Keratinocyte (primary cell): ENCODE data around the gene PNPLA7. TPM values are rescaled to one million over a fixed set of nuclear protein-coding genes. Genes with fewer than 3 reads are reported as not detected.

ENCODE experiments used
- DNase-seq: peaks from one replicate; pipeline ENCODE4 v3.0.0-alpha.2; 2011; ENCODE audit warnings: low read depth, missing footprints, low spot score
- FAIRE-seq: peaks from 2 replicates; lab custom pipeline; 2011; peaks lifted over from hg19 to GRCh38; lab: Jason Lieb, UNC
- H2AFZ ChIP-seq: 2 replicates; pipeline ENCODE4 v1.6.0; 2012; ENCODE audit warnings: low read length, control low read depth, inconsistent platforms; ENCODE audit not compliant: control insufficient read depth
- H3K27ac ChIP-seq: 2 replicates; pipeline ENCODE4 v1.5.1; 2011; ENCODE audit warnings: low read length; ENCODE audit not compliant: control insufficient read depth, insufficient read depth
- H3K27me3 ChIP-seq: 3 replicates; pipeline ENCODE4 v1.6.0; 2011; ENCODE audit warnings: low read length; ENCODE audit not compliant: control insufficient read depth, insufficient read depth; ENCODE audit errors: extremely low read depth
- H3K36me3 ChIP-seq, 2 experiments: 2 replicates in 1 of 2; 3 replicates in 1 of 2; pipeline ENCODE4 v1.5.1; 2011; ENCODE audit warnings: low read length in 2 of 2, mild to moderate bottlenecking in 1 of 2; ENCODE audit not compliant: control insufficient read depth in 2 of 2, insufficient read depth in 2 of 2; ENCODE audit errors: extremely low read depth in 1 of 2
- H3K4me1 ChIP-seq: 3 replicates; pipeline ENCODE4 v1.5.1; 2011; ENCODE audit warnings: low read length; ENCODE audit not compliant: control insufficient read depth, insufficient read depth; ENCODE audit errors: extremely low read depth
- H3K4me2 ChIP-seq: 3 replicates; pipeline ENCODE4 v1.6.0; 2011; ENCODE audit warnings: low read depth, low read length; ENCODE audit not compliant: control insufficient read depth, insufficient read depth; ENCODE audit errors: extremely low read depth
- H3K4me3 ChIP-seq, 3 experiments: fragments of 200-600 bp in 1 of 3; sonication (generic) in 1 of 3; 2 replicates in 2 of 3; 3 replicates in 1 of 3; pipeline ENCODE4 v1.5.1; 2011 to 2016; ENCODE audit warnings: low read length in 3 of 3, mild to moderate bottlenecking in 3 of 3, control low read depth in 2 of 3, inconsistent platforms in 1 of 3, low read depth in 1 of 3, mixed read lengths in 1 of 3, mixed run types in 1 of 3, moderate library complexity in 1 of 3; ENCODE audit not compliant: control insufficient read depth in 2 of 3, insufficient read depth in 2 of 3; ENCODE audit errors: extremely low read depth in 1 of 3
- H3K79me2 ChIP-seq: 2 replicates; pipeline ENCODE4 v1.6.0; 2012; ENCODE audit warnings: low read length; ENCODE audit not compliant: control insufficient read depth, insufficient read depth
- H3K9ac ChIP-seq: 3 replicates; pipeline ENCODE4 v1.6.0; 2011; ENCODE audit warnings: low read length; ENCODE audit not compliant: control insufficient read depth, insufficient read depth; ENCODE audit errors: extremely low read depth
- H3K9me1 ChIP-seq: 3 replicates; pipeline ENCODE4 v1.6.0; 2011; ENCODE audit warnings: low read length; ENCODE audit not compliant: control insufficient read depth, insufficient read depth; ENCODE audit errors: extremely low read depth
- H3K9me3 ChIP-seq: 2 replicates; pipeline ENCODE4 v1.5.1; 2012; ENCODE audit warnings: low read depth, low read length; ENCODE audit not compliant: control insufficient read depth
- H4K20me1 ChIP-seq: 3 replicates; pipeline ENCODE4 v1.6.0; 2011; ENCODE audit warnings: low read length; ENCODE audit not compliant: control insufficient read depth, insufficient read depth; ENCODE audit errors: extremely low read depth
- EZH2 ChIP-seq: IDR thresholded peaks from one replicate; pipeline ENCODE4 v1.6.1; 2012; ENCODE audit warnings: inconsistent platforms, mild to moderate bottlenecking, low read length, moderate library complexity
- dilution Hi-C: fragments of 300-500 bp; cut with MboI; formaldehyde crosslinking; loops from one replicate; pipeline ENCODE4 v1.7.0; 2020; ENCODE audit warnings: low sequenced_read_pairs; ENCODE audit not compliant: extremely low pct_ligation_motif_present
- polyA plus RNA-seq, 5 experiments: library from polyadenylated mRNA; depleted of rRNA in 3 of 5; stranded (reverse) in 3 of 5; stranded (forward) in 1 of 5; unstranded in 1 of 5; fragments of >200 nt; gene quantifications; 1 replicate in 1 of 5; 2 replicates in 3 of 5; 3 replicates in 1 of 5; pipeline versions ENCODE4 v1.2.1 to v1.2.3, GENCODE V29; 2011 to 2012; ENCODE audit warnings: missing spikeins in 2 of 5, low read depth in 1 of 5, low replicate concordance in 1 of 5
- TF ChIP-seq, protein P1 (sequence below), 3 experiments: IDR thresholded peaks in 1 of 3; conservative IDR thresholded peaks in 1 of 3; optimal IDR thresholded peaks in 1 of 3; 2 replicates in 2 of 3; 3 replicates in 1 of 3; pipeline versions ENCODE3 to v1.5.1; 2011; ENCODE audit warnings: low read length in 3 of 3, mild to moderate bottlenecking in 3 of 3, moderate library complexity in 2 of 3, control low read depth in 1 of 3, inconsistent platforms in 1 of 3; ENCODE audit not compliant: insufficient read depth in 2 of 3; ENCODE audit errors: extremely low read depth in 1 of 3

The PNPLA7 gene
- polyA plus RNA-seq, 1 donor (not counting 4 experiments of a cell fraction or from before 2014, with no cell fraction given), result 0.34 TPM

DNA sequence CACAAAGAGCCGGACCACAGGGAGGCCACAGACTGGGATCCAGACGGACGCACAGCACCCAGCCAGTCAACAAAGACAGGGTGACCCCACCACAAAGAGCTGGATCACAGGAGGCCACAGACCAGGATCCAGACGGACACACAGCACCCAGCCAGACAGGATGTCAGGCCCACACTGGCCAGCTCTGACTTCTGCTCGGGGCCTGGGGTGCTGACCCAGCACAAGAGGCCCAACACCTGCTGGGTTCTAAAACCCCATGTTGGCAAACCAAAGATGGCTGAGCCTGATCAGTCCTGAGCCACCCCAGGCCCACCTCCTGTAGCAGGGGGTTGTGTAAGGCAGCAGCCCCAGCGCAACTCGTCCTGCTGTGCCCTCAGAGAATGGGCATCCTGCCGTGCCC, 33.8 kb upstream of the PNPLA7 start:
- FAIRE-seq (no peak), DNase-seq (no peak)
- H3K4me3 ChIP-seq, result no peak overlapping the region
- H3K4me1 ChIP-seq, result peaks cover 9% of the 10 kb centered on the region
- dilution Hi-C loops, result no loop called here
- H3K9me1 ChIP-seq, result no peaks in the 10 kb centered on the region
- no peak for TF ChIP-seq EZH2
- TF ChIP-seq, protein P1, sequence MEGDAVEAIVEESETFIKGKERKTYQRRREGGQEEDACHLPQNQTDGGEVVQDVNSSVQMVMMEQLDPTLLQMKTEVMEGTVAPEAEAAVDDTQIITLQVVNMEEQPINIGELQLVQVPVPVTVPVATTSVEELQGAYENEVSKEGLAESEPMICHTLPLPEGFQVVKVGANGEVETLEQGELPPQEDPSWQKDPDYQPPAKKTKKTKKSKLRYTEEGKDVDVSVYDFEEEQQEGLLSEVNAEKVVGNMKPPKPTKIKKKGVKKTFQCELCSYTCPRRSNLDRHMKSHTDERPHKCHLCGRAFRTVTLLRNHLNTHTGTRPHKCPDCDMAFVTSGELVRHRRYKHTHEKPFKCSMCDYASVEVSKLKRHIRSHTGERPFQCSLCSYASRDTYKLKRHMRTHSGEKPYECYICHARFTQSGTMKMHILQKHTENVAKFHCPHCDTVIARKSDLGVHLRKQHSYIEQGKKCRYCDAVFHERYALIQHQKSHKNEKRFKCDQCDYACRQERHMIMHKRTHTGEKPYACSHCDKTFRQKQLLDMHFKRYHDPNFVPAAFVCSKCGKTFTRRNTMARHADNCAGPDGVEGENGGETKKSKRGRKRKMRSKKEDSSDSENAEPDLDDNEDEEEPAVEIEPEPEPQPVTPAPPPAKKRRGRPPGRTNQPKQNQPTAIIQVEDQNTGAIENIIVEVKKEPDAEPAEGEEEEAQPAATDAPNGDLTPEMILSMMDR (optimal IDR thresholded peaks at IDR 0.05 in 1 of 3, IDR thresholded peaks at IDR 0.05 in 1 of 3, conservative IDR thresholded peaks at IDR 0.05 in 1 of 3; ENCODE audit: extremely low read depth in 1 of 3, insufficient read depth in 2 of 3, low read length in 3 of 3), result no peak
- peaks cover 48% of the 10 kb centered on the region for H3K79me2 ChIP-seq
- H4K20me1 ChIP-seq, result peaks cover 10% of the 10 kb centered on the region
- no peak overlapping the region for H3K27ac ChIP-seq
- no peak overlapping the region for H3K4me2 ChIP-seq
- H3K27me3 ChIP-seq, result no peaks in the 10 kb centered on the region
- no peaks in the 10 kb centered on the region for H3K9me3 ChIP-seq
- H3K36me3 ChIP-seq, result peaks cover 45 to 64% of the 10 kb centered on the region in 2 experiments
- no peak overlapping the region for H2AFZ ChIP-seq
- H3K9ac ChIP-seq, result no peak overlapping the region

DNA sequence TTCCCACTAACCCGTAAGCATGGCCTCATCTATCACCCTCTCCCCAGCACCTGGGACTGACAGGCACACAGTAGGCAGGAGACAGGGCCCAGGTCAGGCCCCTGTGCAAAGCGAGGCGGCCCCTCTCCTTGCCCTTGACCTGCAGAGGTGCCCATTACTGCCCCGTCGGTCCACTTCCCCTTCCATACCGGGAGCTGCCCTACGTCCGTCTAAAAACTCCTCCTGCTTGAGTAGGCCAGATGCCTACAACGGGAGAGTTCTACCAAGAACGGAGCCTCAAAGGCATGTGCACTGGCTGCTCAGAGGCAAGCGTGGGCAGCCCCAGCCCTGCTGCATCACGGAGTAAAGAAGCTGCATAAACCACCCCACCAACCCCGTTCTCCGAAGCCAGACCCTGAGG, 33.1 kb upstream of the PNPLA7 start:
- dilution Hi-C loops, result no loop called here
- H3K27me3 ChIP-seq, result no peaks in the 10 kb centered on the region
- no peaks in the 10 kb centered on the region for H3K9me1 ChIP-seq
- TF ChIP-seq EZH2, result no peak
- TF ChIP-seq, protein P1 (optimal IDR thresholded peaks at IDR 0.05 in 1 of 3, IDR thresholded peaks at IDR 0.05 in 1 of 3, conservative IDR thresholded peaks at IDR 0.05 in 1 of 3; ENCODE audit: extremely low read depth in 1 of 3, insufficient read depth in 2 of 3, low read length in 3 of 3), result no peak
- no peak overlapping the region for H3K27ac ChIP-seq
- no peak overlapping the region for H2AFZ ChIP-seq
- H3K9ac ChIP-seq, result no peak overlapping the region
- DNase-seq, result no peak
- peaks cover 5% of the 10 kb centered on the region for H3K4me1 ChIP-seq
- H3K4me3 ChIP-seq, result no peak overlapping the region
- no peak overlapping the region for H3K4me2 ChIP-seq
- H3K79me2 ChIP-seq, result peaks cover 42% of the 10 kb centered on the region
- peaks cover 6% of the 10 kb centered on the region for H4K20me1 ChIP-seq
- no peaks in the 10 kb centered on the region for H3K9me3 ChIP-seq
- FAIRE-seq, result no peak
- H3K36me3 ChIP-seq, result peaks cover 45 to 61% of the 10 kb centered on the region in 2 experiments
